Urinary bladder (tissue), 4 donors: ENCODE data around the gene TSPAN15. TPM values are rescaled to one million over a fixed set of nuclear protein-coding genes. Genes with fewer than 3 reads are reported as not detected.
"Not testable (repeated sequence)": the region's sequence is repeated elsewhere in the genome, so short reads cannot be mapped to it uniquely, and the experiment has no call there.

Experiments used
- DNase-seq: peaks from one replicate; pipeline ENCODE4 v3.0.0-alpha.2; 2015; ENCODE audit errors: extremely low spot score
- H3K27ac ChIP-seq: one replicate; pipeline ENCODE4 v1.5.1; 2013; ENCODE audit warnings: low read depth, mild to moderate bottlenecking, moderate library complexity
- H3K36me3 ChIP-seq: one replicate; pipeline ENCODE4 v1.6.1; 2013; ENCODE audit warnings: mild to moderate bottlenecking, moderate library complexity; ENCODE audit not compliant: insufficient read depth
- H3K4me1 ChIP-seq: one replicate; pipeline ENCODE4 v1.6.1; 2013; ENCODE audit warnings: mild to moderate bottlenecking, moderate library complexity; ENCODE audit not compliant: insufficient read depth
- H3K4me3 ChIP-seq: one replicate; pipeline ENCODE4 v1.5.1; 2013; ENCODE audit warnings: low read depth, low read length
- WGBS: extraction: QIAGEN DNeasy Blood & Tissue Kit; methylation state at CpG from one replicate; pipeline ENCODE4 v1.1.7; 2013; 5-methylcytosine and 5-hydroxymethylcytosine counted together
- polyA plus RNA-seq: library from polyadenylated mRNA; stranded (reverse); fragments of 200-250 nt; gene quantifications from one replicate; pipeline ENCODE4 v1.2.3, GENCODE V29; 2013
- total RNA-seq: library from RNA; depleted of rRNA; stranded (reverse); fragments of >200 nt; gene quantifications from one replicate; pipeline ENCODE4 v1.2.3, GENCODE V29; 2014
- donor health status: healthy with polysubstance abuse.
- donor health status: healthy.

The TSPAN15 gene
- total and polyA plus RNA-seq, 2 donors = 38.0 to 88.1 TPM

DNA sequence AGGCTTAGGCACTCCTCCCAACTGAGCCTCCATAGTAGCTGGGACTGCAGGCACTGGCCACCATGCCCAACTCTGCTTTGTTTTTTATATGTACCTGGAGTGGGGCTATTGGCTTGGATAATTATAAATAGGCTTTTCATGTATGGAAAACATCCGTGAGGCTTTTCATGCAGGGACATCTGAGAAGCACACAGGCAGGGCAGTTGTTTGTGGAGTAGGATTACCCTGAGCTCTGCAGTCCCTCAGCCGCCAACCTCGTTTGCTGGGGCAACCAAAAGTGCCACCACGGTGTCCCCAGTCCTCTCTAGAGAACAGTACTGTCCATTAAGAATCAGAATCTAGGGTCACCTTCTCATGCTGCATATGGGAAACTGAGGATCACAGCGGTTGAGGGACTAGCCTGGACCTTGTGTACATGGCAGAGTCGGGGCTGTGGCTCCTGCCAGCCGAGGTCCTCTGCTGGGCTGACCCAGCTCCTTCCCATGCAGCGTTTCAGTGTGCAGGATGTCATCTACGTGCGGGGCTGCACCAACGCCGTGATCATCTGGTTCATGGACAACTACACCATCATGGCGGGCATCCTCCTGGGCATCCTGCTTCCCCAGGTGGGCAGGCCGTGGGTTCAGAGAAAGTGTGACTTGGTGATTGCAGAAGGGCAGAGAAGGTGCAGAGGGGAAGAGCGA lies 54.5 kb downstream of the TSPAN15 start:
- Histone ChIP-seq H3K4me3 (no peak overlapping the region), H3K27ac (no peak overlapping the region), H3K36me3 (no peaks in the 10 kb centered on the region), H3K4me1 (no peaks in the 10 kb centered on the region)
- DNase-seq = no peak
- WGBS = 88% methylated on average over 15 of the region's 15 CpGs

DNA sequence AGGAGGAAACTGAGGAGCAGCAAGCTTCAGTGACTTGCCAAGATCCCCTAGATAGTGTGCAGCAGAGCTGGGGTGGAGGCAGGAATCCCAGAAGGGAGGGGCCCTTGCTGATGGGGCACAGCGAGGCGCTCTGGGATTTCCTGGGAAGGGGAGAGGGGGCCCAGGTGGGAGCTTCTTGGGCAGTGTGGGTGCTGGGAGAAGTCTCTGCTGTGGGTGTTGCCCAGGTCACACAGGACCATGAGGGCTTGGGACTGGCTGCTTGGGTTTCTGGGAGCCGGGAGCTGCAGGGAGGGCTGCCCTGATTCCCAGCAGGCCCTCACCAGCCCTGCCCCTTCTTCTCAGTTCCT lies 55.2 kb downstream of the TSPAN15 start:
- Histone ChIP-seq H3K4me1 (no peaks in the 10 kb centered on the region), H3K27ac (no peak overlapping the region), H3K4me3 (no peak overlapping the region), H3K36me3 (no peaks in the 10 kb centered on the region)
- WGBS = 94% methylated on average over 3 of the region's 3 CpGs
- no peak for DNase-seq

DNA sequence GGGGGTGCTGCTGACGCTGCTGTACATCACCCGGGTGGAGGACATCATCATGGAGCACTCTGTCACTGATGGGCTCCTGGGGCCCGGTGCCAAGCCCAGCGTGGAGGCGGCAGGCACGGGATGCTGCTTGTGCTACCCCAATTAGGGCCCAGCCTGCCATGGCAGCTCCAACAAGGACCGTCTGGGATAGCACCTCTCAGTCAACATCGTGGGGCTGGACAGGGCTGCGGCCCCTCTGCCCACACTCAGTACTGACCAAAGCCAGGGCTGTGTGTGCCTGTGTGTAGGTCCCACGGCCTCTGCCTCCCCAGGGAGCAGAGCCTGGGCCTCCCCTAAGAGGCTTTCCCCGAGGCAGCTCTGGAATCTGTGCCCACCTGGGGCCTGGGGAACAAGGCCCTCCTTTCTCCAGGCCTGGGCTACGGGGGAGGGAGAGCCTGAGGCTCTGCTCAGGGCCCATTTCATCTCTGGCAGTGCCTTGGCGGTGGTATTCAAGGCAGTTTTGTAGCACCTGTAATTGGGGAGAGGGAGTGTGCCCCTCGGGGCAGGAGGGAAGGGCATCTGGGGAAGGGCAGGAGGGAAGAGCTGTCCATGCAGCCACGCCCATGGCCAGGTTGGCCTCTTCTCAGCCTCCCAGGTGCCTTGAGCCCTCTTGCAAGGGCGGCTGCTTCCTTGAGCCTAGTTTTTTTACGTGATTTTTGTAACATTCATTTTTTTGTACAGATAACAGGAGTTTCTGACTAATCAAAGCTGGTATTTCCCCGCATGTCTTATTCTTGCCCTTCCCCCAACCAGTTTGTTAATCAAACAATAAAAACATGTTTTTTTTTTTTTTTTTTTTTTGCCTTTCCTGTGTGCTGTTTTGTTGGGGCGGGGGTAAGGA lies 55.8 kb downstream of the TSPAN15 start:
- Histone ChIP-seq H3K27ac (no peak overlapping the region), H3K4me1 (no peaks in the 10 kb centered on the region), H3K36me3 (no peaks in the 10 kb centered on the region), H3K4me3 (no peak overlapping the region)
- DNase-seq = no peak
- 70% methylated on average over 19 of the region's 19 CpGs for WGBS

DNA sequence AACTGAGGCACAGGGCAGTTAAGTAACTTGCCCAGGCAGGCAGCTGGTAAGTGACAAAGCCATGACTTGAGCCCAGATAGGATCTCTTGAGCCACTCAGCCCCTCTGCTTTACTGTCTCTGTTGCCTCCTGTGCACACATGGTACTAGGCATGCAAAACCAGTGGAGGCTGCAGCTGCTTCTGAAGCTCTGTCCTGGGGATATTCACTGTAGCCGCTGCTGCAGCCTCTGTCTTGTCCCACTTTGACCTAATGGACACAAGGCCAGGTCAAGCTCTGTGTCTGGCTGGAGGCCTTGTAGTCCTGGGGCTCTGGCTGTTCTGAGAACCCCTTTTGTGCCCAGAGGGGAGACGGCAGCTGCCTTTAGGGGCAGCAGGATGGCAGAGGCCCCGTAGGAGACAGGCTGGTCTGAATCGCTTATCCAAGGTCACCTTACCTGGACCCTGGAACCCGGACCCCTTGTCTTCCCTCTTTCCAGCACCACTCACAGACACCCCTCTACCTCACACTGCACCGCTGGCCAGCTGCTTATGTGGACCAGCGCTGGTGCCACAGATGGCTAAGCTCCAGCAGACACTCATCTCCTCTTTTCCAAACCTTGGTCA lies 57.6 kb downstream of the TSPAN15 start:
- no peak for DNase-seq
- 92% methylated on average over 7 of the region's 7 CpGs for WGBS

DNA sequence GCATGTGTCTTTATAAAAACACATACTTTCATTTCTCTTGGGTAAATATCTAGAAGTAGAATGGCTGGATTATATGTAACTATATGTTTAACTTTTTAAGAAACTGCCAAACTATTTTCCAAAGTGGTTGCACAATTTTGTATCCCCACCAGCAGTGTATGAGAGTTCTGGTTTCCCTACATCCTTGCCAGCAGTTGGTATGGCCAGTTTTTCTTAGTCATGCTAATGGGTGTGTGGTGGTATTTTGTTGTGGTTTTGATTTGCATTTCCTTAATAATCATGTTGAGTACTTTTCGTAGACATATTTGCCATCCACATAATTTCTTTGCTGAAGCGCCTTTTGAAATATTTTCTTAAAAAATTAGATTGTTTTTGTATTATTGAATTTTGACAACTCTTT lies 61.6 kb downstream of the TSPAN15 start:
- no peak overlapping the region for H3K27ac ChIP-seq

More for the DNA sequence above, 57.6 kb downstream of the TSPAN15 start:
- Histone ChIP-seq H3K27ac (no peak overlapping the region), H3K4me3 (no peak overlapping the region), H3K4me1 (no peaks in the 10 kb centered on the region), H3K36me3 (no peaks in the 10 kb centered on the region)

DNA sequence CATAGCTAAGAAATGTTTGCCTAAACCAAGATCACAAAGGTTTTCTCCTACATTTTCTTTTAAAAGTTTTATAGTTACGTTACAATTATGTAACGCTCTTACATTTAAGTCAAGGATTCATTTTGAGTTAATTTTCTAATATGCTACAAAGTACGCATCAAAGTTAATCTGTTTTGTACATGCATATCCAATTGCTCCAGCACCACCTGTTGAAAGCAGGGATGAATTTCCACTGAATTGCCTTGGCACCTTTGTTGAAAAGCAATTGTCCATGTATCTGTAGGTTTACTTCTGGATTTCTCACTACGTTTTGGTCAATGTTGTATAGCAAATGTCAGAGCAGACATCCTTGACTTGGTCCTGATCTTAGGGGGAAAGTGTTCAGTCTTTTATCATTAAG lies 62.4 kb downstream of the TSPAN15 start:
- Histone ChIP-seq H3K4me3 (no peak overlapping the region), H3K27ac (no peak overlapping the region), H3K4me1 (no peaks in the 10 kb centered on the region), H3K36me3 (no peaks in the 10 kb centered on the region)
- no peak for DNase-seq
- WGBS = 88% methylated on average over 4 of the region's 4 CpGs

More for the DNA sequence above, 61.6 kb downstream of the TSPAN15 start:
- H3K4me3 ChIP-seq = no peak overlapping the region
- H3K36me3 ChIP-seq = no peaks in the 10 kb centered on the region
- H3K4me1 ChIP-seq = no peaks in the 10 kb centered on the region
- 46% methylated on average over 2 of the region's 2 CpGs for WGBS
- no peak for DNase-seq

DNA sequence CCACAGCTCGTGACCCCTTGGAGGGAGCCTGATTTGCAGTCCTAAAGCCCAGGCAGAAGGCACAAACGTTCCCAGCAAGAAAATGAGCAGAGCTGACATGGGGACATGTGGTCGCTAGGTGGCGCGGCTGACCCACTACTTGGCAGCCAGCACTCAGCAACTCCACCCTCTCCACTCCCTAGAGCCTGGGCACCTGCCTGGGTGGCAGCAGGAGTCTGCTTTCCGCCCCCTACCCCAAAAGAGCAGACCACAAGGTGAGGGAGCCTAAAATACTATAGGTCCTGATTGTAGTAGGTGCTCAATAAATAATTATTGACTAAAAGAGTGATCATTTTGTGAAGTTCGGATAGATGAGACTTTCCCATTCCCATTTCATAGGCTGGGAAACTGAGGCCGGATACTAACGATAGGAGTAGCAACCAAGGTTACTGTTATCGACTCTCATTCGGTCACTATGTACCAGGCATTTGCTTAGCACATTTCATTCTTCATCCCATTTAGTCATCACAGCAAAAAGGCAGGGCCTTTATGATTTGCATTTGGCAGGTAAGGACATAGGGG lies 64.5 kb downstream of the TSPAN15 start:
- Histone ChIP-seq H3K4me3 (no peak overlapping the region), H3K36me3 (no peaks in the 10 kb centered on the region), H3K4me1 (no peaks in the 10 kb centered on the region), H3K27ac (no peak overlapping the region)
- 40% methylated on average over 11 of the region's 11 CpGs for WGBS
- no peak for DNase-seq

DNA sequence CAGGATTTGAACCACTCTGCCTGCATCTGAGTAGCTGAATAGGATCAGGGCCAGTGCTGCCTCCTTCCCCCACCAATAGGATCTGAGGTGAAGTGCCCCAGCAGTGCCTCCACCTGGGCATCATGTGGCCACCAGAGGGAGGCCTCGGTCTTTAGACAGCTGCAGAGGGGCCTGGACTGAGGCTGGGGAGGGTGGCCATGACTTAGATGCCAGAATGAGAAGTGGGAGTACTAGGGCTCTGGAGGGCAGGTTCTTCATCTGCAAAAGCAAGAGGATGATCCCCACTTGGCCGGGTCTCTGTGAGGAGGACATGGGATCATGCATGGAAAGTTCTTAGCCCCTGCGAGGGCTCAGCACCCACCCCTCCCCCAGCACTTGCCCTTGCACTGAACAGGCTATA lies 65.1 kb downstream of the TSPAN15 start:
- DNase-seq = no peak
- no peaks in the 10 kb centered on the region for H3K4me1 ChIP-seq
- no peaks in the 10 kb centered on the region for H3K36me3 ChIP-seq
- H3K27ac ChIP-seq = no peak overlapping the region
- no peak overlapping the region for H3K4me3 ChIP-seq
- WGBS = 48% methylated on average over 3 of the region's 3 CpGs

DNA sequence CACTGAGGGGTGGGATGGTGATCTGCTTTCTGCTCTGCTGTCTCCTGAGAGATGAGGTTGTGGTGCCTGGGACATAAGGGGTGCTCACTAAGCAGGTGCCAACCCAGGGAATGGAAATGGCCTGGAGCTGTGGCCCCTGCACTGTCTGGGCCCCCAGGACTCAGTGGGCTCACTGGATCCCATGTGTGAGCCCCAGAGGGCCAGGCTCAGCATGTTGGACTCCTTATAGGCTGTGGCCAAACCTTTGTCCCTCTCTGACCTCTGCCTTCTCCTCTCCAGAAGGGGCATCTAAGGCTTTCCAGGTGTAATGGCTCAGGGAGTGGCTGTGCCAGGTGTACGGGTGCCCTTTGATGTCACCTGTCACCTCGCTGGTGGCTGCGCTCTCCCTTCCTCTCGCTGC lies 65.5 kb downstream of the TSPAN15 start:
- WGBS = 87% methylated on average over 4 of the region's 4 CpGs
- Histone ChIP-seq H3K27ac (no peak overlapping the region), H3K4me3 (no peak overlapping the region), H3K36me3 (no peaks in the 10 kb centered on the region), H3K4me1 (no peaks in the 10 kb centered on the region)
- no peak for DNase-seq

DNA sequence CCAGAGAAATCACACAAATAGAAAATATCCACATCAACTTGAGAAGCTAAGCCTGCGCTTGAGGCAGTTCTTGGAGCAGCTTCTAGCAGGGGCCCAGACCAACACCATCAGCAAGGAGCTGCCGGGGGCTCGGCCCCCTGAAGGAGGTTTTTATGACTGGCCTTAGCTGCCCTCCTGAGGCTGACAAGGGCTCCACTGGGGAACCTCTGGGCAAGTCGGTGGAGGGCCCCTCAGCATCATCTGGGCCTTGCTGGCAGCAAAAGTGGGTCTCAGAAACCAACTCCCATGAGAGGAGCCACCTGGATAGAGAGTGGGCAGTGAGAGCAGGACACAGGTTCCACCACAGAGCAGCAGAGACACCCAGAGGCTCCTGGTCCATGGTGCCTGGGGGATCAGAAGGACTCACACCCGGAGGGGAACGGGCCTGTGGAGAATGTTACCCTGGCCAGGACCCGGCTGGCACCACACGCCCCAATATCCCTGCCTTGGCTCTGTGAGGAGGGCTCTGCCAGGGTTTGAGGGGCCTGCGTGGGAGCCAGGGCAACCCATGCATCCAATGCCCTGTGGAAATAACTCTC lies 66.1 kb downstream of the TSPAN15 start:
- Histone ChIP-seq H3K4me1 (no peaks in the 10 kb centered on the region), H3K27ac (no peak overlapping the region), H3K4me3 (no peak overlapping the region), H3K36me3 (no peaks in the 10 kb centered on the region)
- no peak for DNase-seq
- 86% methylated on average over 9 of the region's 9 CpGs for WGBS

DNA sequence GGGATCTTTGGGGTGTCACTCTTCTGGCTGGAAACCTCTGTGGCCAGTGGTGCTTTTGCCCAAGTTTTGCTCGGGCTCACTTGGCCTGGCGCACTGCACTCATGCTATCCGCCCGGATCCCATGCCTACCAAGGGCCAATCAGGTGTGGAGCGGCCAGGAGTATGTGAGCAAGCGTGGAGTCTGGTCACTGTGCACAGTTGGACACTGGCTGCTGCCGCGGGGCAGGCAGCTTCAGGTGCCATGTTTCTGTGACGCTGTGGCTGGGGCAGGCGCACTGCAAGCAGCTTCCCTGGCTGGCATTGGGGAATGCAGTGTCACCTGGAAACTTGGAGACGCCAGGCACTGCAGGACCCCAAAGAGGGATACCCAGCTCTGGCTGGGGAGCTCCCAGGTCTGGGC lies 76.7 kb downstream of the TSPAN15 start:
- DNase-seq = no peak
- 96% methylated on average over 11 of the region's 11 CpGs for WGBS
- Histone ChIP-seq H3K36me3 (no peaks in the 10 kb centered on the region), H3K27ac (no peak overlapping the region), H3K4me3 (no peak overlapping the region), H3K4me1 (no peaks in the 10 kb centered on the region)

DNA sequence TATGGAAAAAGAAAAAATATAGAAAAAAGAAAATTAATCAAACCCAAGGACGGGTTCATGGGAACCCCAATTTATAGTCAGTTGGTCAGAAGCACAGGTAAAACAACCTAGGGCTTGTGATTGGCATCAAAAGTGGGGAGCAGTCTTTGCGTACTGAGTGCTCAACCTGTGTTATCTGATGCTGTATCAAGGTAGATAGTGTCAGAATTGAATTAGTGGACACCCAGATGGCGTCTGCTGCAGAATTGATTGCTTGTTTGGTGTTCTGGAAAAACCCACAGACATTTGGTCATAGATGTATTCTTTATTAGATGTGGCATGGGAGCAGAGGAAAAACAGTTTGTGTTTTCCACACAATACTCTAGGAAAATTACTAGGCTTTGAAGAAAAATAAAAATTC lies 82.4 kb downstream of the TSPAN15 start:
- Histone ChIP-seq H3K36me3 (no peaks in the 10 kb centered on the region), H3K4me3 (no peak overlapping the region), H3K27ac (no peak overlapping the region), H3K4me1 (no peaks in the 10 kb centered on the region)
- DNase-seq = no peak
- WGBS = 73% methylated on average over 3 of the region's 3 CpGs

DNA sequence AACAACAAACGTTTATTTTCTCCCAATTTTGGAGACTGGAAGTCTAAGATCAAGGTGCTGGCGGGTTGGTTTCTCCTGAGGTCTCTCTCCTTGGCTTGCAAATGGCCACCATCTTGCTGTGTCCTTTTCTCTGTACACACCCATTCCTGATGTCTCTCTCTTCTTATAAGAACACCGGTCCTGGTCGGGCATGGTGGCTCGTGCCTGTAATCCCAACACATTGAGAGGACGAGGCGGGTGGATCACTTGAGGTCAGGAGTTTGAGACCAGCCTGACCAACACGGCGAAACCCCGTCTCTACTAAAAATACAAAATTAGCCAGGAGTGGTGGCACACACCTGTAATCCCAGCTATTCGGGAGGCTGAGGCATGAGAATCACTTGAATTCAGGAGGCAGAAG lies 85.3 kb downstream of the TSPAN15 start:
- H3K4me3 ChIP-seq, H3K27ac ChIP-seq, H3K4me1 ChIP-seq, DNase-seq, H3K36me3 ChIP-seq: not testable (repeated sequence)
- WGBS = 94% methylated on average over 11 of the region's 11 CpGs
